HCT116 (cell line): ENCODE results near the gene NUP50.

Experiments
- CEBPB ChIP-seq: IDR thresholded peaks from 2 replicates; pipeline ENCODE4 v1.6.1; 2012; ENCODE audit warnings: low read depth
- CTCF ChIP-seq, 3 experiments: fragments of 200-600 bp in 1 of 3; sonication (generic) in 1 of 3; IDR thresholded peaks in 2 of 3; conservative IDR thresholded peaks in 1 of 3; 2 replicates each; pipeline ENCODE4 v1.5.1; 2012 to 2017; ENCODE audit warnings: low read depth in 2 of 3, low read length in 2 of 3, antibody characterized with exemption in 1 of 3, borderline replicate concordance in 1 of 3, control low read depth in 1 of 3, mild to moderate bottlenecking in 1 of 3, mixed read lengths in 1 of 3, mixed run types in 1 of 3, moderate library complexity in 1 of 3; ENCODE audit not compliant: insufficient read depth in 1 of 3
- ELF1 ChIP-seq: IDR thresholded peaks from 2 replicates; pipeline ENCODE4 v1.6.1; 2012; ENCODE audit warnings: low read depth, borderline replicate concordance
- EZH2phosphoT487 ChIP-seq: fragments of 200-600 bp; IDR thresholded peaks from 2 replicates; pipeline ENCODE4 v1.6.1; 2018; ENCODE audit warnings: antibody characterized with exemption, borderline replicate concordance
- MAX ChIP-seq: IDR thresholded peaks from 2 replicates; pipeline ENCODE4 v1.6.1; 2012
- POLR2AphosphoS5 ChIP-seq: IDR thresholded peaks from 2 replicates; pipeline ENCODE4 v1.6.1; 2011; ENCODE audit warnings: mild to moderate bottlenecking, low read depth, low read length, moderate library complexity
- SP1 ChIP-seq: IDR thresholded peaks from 2 replicates; pipeline ENCODE4 v1.6.1; 2012; ENCODE audit warnings: low read depth
- YY1 ChIP-seq: IDR thresholded peaks from 2 replicates; pipeline ENCODE4 v1.6.1; 2011; ENCODE audit warnings: low read length, low read depth, moderate library complexity, mild to moderate bottlenecking; ENCODE audit not compliant: insufficient replicate concordance; ENCODE audit errors: extremely low read depth
- ZBTB33 ChIP-seq: IDR thresholded peaks from 2 replicates; pipeline ENCODE4 v1.6.1; 2011; ENCODE audit warnings: mild to moderate bottlenecking, low read length, moderate library complexity; ENCODE audit not compliant: insufficient replicate concordance; ENCODE audit errors: extremely low read depth

- no peak for TF ChIP-seq POLR2AphosphoS5
- TF ChIP-seq CTCF (IDR thresholded peaks at IDR 0.05 in 2 of 3, conservative IDR thresholded peaks at IDR 0.05 in 1 of 3; ENCODE audit: borderline replicate concordance in 1 of 3, insufficient read depth in 1 of 3, low read depth in 2 of 3, low read length in 2 of 3), result no peak
- TF ChIP-seq ZBTB33, result no peak
- no peak for TF ChIP-seq EZH2phosphoT487
- TF ChIP-seq SP1, result no peak
- TF ChIP-seq MAX, result no peak
- TF ChIP-seq ELF1, result no peak
- no peak for TF ChIP-seq CEBPB
- no peak for TF ChIP-seq YY1
These were observed 34.7 kb downstream of the NUP50 start for GRCh38 chr22:45198463-45198795.
